HG02852 (cell line): Measurements from ENCODE around the gene CASTOR1.
A peak's percentile ranks its signal among the peaks of the same experiment; 100 is the strongest.

Experiments used
- ATAC-seq: cut with Tn5 transposase; IDR thresholded peaks from one replicate; pipeline ENCODE4 v1.9.1; 2021; ENCODE audit warnings: mild to moderate bottlenecking, moderate library complexity; ENCODE audit not compliant: unreplicated experiment

The CASTOR1 gene

DNA sequence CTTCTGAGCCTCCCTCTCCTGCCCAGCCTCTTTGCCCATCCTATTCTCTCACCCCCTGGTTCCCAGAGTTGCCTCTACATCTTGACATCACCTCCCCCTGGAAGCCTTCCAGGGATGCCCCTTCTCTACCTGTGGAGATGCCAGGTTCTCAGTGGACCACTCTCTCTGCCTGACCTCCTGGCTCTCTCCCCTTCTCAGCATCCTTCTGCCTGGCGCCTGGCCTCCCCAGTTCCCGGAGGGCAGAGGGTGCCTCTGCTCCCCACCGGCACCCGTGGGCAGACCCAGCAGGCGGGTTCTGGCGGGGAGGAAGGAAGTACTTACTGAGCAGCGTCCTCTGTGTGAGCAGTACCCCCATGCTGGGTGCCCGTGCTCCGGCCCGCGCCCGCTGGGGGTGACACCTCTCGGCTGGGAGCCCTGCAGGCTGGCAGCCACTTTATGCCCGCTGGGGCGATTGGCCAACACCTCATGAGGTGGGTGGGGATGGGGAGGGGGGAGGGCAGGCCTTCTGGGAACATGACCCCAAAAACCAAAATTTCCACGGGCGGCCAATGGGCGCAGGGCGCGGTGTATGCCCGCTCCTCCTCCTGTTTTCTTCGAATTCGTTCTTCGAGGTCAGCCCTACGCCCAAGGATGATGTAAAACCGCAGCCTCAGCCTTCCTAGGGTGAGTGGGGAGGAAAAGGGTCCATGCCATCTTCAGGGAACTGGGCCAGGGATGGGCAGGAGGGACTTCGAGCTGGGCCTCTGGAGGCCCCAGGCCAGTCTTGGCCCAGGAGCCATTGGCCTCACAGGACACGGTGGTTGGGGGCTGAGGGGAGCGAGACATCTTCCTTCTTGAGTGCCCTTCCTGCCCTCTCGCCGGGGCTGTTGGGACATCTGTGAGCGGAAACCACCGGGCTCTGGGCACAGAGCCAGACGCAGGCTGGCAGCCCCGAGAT is 22.6 kb downstream of the CASTOR1 start, which contains the start of gene OSM:
TSS of gene OSM (minus strand) at position 407 of the 937 bp plus-strand sequence. CDS start at position 355, 52 bp downstream.
- ATAC-seq = no peak

GRCh38 chr22:30265823-30266444 is 23.4 kb downstream of the CASTOR1 start:
- peak; percentile 75 for ATAC-seq

- no peak for ATAC-seq
Observed at GRCh38 chr22:30265131-30265720, 24.1 kb downstream of the CASTOR1 start.

- ATAC-seq = no peak
Observed at GRCh38 chr22:30263883-30264282, 25.4 kb downstream of the CASTOR1 start.

DNA sequence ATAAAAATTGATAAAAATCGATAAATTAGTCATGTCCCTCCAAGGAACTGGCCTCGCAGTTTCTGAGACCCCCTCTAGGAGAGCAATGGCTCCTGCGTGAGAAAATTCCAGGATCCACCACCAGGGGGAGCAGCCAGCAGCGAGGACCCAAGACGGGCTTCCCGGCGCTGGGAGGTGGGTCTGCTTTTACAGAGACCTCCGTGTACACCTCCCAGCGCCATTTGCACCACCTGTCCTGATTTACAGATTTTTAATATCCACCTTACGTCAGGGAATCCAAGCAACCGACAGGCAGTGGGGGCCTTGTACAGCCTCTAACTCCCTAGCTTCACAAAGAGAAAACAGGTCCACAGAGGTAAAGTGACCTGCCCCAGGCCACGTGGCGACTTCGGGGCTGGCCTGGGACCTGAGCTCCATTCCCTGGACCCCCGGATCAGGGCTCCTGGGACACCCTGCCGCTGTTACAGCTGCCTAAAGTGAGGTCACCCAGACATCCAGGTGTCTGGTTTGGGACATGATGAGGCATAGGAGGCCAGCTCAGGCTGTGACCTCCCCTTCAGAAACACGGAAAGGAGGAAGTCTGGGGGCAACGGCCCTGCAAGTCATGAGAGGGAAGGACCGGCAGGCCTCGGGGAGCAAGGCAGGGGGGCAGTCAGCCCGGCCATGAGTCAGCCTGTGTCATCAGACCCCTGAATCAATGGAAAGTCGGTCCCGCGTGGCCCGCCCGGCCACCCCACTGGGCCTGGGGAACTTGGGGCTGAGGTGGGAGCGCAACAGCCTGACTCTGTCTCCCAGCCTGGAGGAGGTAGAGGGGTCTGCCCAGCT is 26.2 kb downstream of the CASTOR1 start:
- ATAC-seq = no peak

- ATAC-seq = no peak
Observed at GRCh38 chr22:30262112-30262511, 27.2 kb downstream of the CASTOR1 start.

DNA sequence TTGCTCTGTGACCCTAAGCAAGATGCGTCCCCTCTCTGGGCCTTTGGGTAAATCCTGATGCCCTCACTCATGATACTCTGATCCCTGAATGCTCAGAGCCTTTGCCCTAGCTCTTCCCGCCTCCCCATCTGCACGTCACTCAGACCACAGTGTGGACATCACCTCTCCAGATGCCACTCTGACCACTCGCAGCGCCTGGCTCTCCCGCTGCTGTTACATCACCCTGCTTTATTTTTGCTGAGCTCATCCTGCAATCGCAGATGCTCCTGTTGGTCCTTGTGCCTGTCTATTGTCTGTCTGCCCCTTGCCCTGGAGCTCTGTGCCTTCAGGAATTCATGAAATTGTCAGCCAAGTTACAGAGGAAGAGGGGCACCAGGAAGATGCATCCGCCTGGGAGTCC is 28.2 kb downstream of the CASTOR1 start:
- no peak for ATAC-seq

DNA sequence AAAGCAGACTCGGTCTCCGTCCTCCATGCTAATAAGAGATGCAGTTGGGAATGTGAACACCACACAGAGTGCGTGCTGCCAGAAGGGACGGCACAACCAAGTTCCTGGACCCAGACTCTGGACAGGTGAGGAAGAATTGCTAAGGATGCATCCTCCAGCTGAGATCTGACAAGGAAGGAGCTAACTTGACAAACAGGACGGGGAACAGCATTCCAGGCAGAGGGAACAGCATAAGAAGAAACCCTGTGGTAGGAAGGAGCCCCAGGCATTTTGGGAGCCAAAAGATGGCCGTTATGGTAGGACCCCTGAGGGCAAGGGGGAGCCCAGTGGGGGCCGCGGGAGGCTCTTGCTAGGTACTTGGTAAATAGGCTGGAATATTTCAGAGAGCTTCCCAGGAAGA is 28.6 kb downstream of the CASTOR1 start:
- ATAC-seq = no peak

GRCh38 chr22:30260276-30260675 is 29.0 kb downstream of the CASTOR1 start:
- ATAC-seq = no peak

DNA sequence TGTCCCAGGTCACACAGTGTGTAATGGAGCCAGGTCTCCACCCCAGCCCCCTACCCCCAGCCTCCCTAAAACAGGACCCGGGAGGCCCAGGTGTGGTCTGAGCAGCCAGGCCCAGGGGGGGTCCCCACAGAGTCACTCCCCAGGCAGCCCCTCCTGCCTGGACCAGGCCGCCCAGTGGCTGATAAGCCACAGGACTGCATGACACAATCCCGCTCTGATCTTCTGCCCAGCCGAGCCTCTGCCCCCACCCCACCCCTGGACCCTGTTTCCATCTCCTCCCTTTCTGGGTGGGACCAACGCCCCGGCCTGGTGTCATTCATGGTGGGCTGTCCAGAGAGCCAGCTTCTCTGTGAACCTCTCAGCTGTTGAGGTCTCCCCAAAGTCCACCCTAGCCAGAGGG is 35.0 kb downstream of the CASTOR1 start:
- no peak for ATAC-seq

DNA sequence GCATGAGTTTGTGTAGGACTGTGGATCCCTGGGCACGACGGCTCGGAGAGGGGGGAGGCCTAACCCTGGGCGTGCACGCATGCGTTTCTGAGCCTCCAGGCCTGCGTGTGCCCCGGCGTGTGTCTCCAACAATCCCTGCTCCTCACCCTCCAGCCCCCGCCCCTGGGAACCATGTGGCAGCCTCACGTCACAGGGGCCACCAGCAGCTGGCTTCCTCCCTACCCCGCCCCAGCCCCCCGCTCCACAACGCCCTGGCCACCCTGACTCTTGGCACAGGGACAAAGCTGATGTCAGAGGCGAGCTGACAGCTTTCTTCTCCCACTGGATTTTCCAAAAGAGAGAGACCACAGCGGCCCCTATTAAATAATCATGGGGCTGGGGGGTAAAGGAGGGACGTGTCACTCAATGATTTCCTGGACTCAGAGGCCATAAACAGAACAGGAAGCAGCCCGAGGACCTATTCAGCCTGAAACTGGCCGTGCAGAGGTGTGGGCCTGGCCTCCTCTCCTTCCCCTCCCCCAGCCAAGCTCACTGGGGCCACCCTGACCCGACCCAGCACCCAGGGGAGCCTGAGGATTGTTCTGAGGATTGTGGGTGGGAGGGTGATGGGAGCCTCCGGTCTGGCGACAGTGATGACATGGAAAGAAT is 36.0 kb downstream of the CASTOR1 start:
- ATAC-seq = no peak

- ATAC-seq = no peak
Observed at GRCh38 chr22:30252411-30253204, 36.7 kb downstream of the CASTOR1 start.

DNA sequence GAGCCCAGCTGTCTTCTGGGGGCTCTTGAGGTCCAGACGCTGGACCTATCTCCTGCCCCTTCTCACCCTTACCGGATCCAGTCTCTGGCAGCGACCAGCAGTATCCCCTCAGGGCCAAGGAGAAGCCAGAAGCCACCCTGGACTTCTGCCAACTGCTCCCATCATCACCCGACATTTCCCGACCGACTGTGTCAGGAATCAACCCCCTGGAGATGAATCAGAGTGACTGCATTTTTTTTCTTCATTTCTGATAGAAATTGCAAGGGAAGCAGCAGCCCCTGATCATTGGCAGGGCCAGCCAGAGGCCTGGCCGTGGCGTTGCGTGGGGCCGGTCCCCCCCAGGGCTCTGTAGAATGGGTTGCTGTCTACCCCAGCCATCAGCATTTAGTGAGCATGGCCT is 37.6 kb downstream of the CASTOR1 start:
- ATAC-seq = no peak

- no peak for ATAC-seq
Observed at GRCh38 chr22:30250661-30251267, 38.5 kb downstream of the CASTOR1 start.

DNA sequence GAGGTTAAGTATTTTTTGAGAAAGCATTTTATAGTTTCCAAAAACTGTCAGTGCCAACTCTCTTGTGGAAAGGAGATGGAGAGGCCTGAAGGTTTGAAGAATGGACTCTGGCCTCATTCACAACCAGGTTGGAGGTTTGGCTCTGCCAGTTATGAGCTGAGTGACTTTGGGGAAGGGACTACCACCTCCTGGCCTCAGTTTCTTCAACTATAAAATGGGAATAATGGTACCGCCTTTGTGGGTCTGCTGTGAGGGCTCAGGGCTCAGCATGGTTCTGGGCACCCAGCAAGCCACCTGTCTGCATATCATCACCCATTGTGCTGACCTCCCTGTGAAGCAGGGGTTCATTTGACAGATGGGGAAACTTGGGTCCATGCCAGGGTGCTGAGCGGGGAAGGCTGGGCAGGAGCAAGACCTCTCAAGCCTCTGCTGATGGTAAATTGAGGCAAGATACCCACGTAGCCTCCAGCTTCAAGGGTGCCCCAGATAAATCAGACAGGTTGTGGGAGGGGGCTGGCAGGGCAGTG is 39.2 kb downstream of the CASTOR1 start:
- ATAC-seq = no peak

GRCh38 chr22:30249049-30250038 is 40.0 kb downstream of the CASTOR1 start:
- no peak for ATAC-seq

DNA sequence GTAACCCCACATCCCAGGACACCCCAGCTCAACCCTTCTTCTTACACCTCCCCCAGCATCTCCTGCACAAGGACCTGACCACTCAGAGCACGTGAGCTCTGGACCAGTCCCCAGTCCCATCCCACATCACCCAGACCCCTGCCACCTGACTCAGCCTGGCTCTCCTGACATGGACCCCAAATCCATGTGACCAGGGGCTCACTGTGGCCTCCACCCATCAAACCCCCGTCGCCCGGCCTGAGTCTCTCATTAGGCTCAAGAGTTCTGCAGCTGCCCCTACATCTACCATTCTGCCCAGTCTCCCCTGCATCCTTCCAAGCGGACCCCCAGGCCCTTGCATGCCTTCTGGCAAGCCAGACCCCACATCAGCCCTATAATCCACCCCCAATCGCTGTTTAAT is 40.8 kb downstream of the CASTOR1 start:
- ATAC-seq = no peak

DNA sequence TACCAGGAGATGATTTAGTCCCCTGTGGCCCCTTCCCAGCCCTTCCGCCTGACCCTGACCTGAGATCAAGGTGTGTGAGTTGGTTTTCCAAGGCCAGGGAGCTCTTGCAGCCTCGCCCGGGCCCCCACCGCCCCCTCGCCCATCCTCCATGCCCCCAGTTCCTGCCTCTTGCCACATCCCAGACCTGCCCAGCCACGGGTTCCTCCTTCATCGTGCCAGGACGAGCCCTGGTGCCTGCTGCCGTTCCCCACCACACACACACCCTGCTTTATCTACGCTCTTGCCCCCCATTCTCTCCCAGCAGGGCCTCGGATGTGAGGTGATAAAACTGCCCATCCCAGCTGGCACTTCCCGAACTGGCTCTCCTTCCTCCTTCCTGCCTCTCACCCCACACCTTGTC is 41.3 kb downstream of the CASTOR1 start:
- no peak for ATAC-seq
